NCI-H526 (cell line): Measurements from ENCODE around the gene TUBB4A.

Source experiments
- DNase-seq, 2 experiments: peaks; one replicate each; lab custom pipeline; 2025; lab: John Stamatoyannopoulos, UW

TUBB4A gene

DNA sequence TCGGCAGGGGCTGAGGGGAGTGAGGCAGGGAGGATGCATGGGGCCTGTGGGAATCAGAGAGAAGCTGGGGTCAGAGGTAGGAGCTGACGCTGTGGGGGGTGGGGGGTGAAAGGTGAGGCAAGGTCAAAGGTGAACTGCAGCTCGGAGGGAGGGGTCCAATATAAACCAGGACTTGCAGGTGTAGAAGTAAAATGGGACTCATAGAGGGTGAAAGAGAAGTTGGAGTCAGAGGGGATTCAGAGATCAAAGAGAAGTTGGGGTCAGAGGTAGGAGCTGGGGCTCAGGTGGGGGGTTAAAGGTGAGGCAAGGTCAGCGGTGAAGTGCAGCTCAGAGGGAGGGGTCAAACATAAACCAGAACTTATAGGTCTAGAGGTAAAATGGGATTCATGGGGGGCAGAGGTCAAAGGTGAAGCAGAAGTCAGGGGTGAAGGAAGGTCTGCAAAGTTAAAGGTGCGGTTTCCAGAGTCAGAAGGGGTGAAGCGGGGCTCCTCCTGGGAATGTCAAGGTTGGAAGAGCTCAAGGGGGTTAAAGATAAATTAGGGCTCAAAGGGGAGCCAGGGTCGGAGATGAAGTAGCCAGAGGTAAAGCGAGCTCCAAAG is 7.6 kb downstream of the TUBB4A start:
- no peak for DNase-seq

DNA sequence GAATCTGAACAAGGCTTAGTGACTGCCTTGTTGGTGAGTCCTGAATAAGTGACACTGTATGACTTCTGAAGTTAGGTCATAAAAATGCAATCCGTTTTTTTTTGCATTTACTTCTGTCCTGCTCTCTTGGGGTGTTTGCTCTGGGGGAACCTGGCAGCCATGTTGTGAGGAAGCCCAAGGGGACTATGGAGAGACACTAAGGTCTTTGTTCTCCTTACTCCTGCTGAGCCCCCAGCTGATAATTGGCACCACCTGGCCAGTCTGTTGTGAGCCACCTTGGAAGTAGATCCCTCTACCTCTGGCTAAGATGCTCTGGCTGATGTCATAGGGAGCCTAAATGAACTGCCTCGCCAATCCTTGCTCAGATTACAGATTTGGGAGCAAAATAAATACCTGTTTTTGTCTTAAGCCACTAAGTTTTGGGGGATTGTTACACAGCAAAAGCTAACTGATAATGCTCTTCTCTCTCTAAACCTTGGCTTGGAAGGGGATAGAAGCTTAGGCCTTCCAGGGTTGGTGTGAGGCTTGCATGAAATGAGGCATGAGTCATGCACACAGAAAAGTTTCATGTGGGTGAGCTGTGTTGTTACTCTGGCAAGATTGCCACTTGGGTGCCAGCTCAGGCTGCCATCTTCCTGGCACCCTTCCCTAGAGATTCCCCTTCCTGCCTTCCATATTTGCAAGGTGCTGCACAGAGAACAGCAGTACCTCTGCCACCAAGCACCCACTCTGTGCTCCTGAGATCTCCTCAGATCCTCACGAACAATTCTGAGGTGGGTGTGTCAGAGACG is 10.1 kb downstream of the TUBB4A start:
- no peak for DNase-seq

DNA sequence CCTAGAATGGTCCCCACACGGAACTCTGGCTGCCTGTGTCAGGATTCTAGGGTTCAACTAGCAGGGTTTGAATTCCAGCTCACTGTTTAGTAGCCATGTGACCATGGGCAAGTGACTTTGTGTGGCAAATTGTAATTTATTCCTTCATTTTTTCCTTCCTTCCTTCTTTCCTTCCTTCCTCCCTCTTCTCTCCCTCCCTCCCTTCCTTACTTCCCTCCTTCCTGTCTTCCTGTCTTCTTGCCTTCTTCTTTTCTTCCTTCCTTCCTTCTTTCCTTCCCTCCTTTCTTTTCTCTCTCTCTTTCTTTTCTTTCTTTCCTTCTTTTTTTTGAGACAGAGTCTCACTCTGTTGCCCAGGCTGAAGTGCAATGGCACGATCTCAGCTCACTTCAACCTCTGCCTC is 12.0 kb downstream of the TUBB4A start:
- no peak for DNase-seq

DNA sequence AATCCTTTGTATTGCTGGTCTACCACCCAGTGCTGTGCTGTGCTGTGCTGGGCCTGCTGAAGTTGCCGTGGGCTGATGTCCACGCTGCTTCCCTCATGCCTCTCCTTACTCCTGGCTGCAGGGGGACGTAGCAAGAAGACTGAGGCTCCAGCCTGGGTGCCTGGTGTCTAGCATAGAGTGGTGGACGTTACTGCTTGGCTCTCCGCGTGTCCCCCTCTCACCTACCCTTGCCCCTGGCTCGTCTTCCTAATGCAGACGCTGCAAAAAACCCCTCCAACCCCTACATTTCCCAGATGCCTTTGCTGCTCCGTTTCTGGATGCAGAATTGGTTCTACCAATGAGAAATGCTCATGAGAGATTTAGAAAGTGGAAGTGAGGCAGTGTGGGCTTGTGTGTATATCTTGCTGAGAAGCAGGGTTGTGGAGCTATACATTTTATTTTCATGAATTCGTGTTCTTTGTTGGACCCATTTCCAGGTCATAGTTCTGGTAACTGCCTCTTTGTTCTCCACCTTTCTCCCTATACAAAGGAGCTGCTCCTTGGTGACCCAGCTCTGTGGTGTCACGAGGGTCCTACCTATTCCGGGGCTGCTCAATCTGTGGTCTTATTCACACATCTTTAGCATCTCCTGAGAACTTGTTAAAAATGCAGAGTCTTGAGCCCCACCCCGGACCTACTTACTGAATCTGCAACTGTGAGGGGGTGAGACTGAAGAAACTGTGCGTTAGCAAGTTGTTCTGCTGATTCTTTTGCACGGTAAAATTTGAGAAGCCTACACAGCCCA is 12.6 kb downstream of the TUBB4A start:
- no peak for DNase-seq

DNA sequence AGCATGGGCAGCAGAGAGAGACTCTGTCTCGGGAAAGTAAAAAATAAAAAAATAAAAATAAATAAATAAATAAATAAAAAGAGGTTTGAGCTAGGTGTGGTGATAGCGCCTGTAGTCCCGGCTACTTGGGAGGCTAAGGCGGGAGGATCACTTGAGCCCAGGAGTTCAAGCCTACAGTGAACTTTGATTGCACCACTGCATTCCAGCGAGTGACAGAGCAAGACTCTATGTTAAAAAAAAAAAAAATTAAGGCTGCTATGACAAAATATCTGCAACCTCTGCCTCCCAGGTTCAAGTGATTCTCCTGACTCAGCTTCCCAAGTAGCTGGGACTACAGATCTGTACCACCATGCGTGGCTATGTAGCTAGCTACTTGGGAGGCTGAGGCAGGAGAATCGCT is 17.3 kb downstream of the TUBB4A start:
- DNase-seq: no peak

DNA sequence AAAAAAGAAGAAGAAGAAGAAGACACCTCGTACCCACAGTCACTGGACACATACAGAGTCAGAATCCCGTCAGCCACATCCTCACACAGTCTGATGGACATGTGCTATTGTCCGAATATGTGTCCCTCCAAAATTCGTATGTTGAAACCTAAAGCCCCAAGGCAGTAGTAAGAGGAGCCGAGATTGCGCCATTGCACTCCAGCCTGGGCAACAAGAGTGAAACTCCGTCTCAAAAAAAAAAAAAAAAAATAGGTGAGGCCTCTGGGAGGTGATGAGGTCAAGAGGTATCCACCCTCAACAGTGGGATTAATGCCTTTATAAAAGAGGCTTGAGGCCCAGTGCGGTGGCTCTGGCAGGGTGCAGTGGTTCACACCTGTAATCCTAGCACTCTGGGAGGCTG is 17.9 kb downstream of the TUBB4A start:
- DNase-seq: no peak

DNA sequence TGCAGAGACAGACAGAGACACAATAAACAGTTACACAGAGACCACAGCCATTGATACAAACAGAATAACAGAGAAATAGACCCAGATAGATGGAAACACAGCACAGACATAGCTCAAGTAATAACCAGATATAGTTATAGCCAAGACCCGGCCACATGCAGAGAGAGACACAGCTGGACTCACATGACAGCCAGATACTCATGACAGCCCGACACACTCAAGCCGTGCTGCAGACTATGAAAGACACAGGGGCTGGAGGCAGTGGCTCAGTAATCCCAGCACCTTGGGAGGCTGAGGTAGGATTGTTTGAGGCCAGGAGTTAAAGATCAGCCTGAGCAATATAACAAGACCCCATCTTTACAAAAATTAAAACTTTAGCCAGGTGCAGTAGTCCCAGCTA is 18.9 kb downstream of the TUBB4A start:
- no peak for DNase-seq

DNA sequence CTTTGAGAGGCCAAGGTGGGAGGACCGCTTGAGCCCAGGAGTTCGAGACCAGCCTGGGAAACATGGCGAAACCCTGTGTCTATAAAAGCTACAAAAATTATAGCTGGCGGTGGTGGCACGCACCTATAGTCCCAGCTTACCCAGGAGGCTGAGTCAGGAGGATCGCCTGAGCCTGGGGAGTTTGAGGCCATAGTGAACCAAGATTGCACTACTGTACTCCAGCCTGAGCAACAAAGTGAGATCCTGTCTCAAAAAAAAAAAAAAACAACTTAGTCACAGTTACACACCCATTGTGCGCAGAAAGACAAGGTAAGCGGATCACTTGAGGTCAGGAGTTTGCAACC is 19.8 kb downstream of the TUBB4A start:
- DNase-seq: no peak

DNA sequence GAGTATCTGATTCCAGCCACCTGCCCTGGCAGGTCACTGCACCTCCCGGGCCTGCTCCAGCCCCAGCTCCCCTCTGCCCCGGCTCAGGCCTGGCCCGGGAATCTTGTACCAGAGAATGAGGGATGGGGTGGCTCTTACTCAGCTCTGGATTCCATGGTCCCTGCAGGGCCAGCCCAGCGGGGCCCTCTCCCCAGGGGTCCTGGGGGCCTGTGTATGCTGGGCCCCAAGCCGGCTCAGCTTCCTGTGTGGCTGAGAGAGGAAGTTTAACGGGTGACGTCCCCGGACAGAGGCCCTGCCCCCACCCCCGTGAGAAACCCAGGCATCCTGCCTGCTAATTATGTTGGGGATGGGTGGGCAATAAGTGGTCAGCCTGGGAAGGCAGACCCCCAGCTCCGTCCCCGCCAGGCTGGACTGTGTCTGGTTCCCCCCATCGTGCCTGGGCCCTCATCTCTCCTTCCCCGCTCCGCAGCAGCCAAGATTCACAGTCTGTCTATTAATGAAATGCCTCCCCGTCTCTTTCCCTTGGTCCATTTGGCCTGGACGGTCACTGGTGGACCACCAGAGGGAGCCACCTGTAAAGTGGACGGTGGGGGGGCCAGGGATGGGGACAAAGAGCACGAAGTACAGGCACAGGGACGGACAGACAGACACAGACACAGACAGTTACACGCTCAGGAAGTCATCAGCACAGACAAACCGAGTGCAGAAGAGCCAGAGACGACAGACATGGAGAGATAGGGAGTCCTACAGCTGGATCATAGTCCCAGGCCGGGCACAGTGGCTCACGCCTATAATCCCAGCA is 20.4 kb downstream of the TUBB4A start, which contains the start of gene DENND1C:
TSS of gene DENND1C (minus strand) at position 247 of the 802 bp plus-strand sequence. CDS start at position 155, 92 bp downstream.
- DNase-seq: peak in 1 of 2 experiments; percentile 3

DNA sequence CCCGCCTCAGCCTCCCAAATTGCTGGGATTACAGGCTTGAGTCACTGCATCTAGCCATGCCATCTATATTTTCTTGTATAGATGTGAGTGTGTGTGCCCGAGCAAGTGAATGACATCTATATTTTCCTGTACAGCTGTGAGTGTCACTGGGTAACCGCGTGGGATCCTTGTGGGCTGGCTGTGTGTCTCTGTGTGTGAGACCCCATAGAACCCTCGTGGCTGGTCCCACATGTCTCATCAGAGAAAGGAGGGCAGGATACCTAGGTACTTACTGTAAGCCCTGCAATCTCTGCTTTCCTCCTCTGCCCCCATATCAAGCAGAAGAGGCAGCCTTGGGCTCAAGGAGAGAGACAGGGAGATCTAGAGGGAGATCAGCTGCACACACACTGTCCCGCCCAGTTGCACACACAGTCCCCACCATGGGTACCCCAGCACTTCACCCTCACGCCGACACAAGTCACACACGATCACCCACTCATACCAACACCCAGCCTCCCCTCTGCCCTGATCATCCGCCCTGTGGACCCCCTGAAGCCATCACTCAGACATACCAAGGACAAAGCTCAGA is 21.2 kb downstream of the TUBB4A start:
- DNase-seq: no peak

DNA sequence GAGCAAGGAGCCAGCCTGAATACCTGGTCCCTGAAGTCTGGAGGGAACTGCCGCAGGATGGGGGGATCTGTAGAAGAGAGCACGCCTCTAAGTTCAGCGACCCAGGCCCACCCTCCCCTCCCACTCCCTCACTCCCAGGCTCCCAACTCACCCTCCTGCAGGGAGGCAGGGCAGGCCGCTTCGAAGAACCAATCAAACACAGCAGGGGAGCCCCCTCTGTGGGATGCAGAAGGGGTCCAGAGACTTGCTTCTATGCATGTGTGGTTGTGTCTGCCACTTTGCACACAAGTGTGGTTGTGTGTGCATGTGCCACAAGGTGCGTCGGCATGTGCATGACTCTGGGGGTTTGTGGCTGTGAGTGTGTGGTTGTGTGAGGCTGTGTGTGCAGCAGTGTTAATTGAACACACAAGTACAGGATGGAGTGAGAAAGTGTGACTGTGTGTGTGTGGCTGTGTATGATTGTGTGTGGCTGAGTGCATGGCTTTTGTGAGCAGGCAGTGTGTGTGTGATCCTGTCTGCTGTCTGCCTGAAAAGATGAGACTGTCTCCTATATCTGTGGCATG is 22.2 kb downstream of the TUBB4A start:
- DNase-seq: no peak

DNA sequence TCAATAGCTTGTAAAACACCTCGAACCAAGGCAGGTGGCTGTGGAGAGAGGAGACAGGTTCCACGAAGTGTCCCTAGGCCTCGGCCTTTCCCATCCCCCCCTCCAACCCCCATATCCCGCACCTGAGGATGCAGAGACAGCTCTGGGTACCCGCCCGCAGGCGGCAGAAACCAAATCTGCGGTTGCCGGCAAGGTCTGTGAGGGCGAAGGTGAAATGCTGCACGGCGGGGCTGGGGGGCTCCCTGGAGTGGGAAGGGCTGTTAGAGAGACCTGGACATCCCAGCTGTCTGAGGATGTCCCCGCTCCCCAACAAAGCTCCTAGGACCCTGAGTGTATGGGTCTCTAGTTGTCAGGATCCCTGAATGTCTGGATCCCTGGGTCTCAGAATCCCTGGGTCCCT is 23.3 kb downstream of the TUBB4A start:
- DNase-seq: no peak

DNA sequence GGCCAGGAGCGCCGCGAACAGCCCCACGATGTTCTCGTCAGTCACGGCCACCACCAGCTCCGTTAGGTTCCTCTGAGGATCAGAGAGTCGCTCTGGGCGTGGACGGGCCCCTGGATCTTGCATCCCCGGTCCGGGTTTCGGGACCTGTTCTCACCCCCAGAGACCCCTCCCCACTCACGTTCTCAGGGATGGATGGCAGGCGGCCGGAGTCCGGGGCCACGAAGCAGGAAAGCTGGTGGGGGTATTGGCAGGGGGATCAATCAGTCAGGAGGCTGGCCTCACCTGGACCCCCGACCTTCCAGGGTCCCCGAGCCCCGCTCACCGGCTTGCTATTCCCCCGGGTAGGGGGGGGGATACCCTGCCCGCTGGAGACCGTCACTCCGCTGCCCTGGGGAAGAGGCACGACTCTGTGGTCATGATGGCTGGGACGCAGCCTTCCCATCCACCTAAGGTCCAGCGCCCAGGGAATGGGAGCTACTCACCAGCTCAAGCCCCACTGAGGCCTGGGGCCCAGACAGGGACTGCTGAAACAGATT is 25.1 kb downstream of the TUBB4A start:
- no peak for DNase-seq

DNA sequence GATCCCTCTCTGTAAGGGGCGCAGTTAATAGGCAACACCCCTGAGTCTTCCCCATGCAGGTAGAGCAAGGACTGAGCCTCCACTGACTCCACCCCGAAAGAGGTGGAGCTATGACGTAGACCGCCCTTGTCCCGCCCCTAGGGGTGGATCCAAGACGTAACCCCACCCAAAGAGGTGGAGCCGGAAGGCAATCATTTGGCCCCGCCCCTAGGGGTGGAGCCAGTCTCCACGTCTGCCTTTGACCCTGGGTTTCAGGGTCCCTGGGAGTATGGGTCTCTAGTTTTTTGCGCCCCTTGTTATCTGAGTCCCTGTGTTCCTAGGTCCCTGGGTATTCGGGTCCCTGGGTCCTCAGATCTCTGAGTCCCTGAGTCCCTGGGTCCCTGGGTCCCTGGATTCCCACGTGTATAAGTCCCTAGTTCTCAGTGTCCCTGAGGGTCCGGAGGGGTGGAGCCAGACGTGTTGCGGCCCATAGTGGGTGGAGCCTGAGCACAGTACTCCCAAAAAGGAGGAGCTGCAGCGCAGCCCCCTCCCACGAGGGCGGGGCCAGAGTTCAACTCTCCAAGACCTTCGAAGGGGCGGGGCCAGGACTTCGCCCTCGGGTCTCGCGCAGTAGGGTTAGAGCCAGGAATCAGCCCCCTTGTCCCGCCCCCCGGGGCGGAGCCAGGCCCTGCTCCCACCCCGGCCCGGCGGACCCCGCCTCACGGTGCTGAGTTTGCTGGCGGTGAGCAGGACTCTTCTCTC is 25.8 kb downstream of the TUBB4A start:
- DNase-seq: peak; percentile 85 to 96

DNA sequence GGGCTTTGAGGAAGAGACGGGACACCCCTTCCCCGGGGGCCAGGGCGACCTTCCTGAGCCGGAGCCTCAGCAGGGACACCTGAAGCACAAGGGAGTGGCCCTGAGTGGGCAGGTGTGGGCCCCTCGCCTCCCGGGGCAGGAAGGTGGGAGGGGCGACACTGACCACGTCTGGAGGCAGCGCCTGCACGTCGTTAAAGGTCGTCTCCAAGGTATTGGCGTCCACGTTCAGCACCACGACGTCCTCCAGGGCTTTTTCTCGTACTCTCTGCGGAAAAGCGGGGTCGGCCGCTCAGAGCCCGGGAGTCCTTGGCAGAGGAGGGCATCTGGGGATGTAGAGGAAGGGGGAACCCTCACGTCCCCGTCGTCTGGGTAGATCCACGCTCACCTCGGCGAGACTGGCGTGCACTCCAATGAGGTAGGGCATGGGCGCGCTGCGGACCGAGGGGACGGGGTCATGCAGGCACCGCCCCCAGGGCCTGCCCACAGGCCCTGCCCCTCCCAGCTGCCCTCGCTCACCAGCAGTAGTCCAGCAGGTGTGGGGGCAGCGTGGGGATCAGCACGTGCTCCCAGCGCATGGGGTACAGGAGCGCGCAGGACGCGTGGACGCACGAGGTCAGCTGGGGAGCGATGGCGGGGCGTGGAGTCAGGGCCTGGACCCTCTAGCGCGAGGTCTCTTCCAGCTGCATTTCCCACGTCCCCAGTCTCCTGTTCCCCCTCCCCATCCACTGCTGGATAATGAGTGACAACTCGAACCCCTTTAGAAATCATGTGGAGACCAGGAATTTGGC is 26.6 kb downstream of the TUBB4A start:
- no peak for DNase-seq

DNA sequence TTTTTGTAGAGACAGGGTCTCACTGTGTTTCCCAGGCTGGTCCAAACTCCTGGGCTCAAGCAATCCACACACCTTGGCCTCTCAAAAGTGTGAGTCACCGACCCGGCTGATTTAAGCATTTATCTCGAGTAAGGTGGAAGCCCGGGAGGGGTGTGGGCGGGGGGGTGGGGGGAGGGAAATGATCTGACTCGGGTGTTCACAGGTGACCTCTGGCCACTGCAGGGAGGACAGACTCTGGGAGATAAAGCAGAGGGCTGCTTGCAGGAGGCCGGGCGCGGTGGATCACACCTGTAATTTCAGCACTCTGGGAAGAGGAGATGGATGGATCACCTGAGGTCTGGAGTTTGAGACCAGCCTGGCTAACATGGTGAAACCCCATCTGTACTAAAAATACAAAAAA is 28.5 kb downstream of the TUBB4A start:
- DNase-seq: no peak

DNA sequence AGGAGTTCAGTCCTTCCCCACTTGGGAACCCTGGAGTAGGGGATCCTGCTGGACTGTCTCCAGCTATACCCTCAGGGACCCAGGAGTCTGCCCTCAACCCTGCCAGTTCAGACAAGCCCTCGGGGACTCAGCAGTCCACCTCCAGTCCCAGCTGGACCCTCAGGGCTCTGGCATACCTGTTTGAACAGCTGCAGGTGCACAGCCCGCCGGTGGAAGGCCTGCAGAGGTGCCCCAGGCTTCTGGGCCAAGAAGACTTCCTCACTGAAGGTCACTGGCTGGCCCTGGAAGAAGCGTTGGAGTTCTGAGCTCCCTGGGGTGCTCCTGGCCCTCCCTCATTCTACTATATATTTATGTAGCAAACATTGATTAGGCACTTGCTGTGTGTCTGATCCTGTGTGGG is 29.4 kb downstream of the TUBB4A start:
- no peak for DNase-seq

DNA sequence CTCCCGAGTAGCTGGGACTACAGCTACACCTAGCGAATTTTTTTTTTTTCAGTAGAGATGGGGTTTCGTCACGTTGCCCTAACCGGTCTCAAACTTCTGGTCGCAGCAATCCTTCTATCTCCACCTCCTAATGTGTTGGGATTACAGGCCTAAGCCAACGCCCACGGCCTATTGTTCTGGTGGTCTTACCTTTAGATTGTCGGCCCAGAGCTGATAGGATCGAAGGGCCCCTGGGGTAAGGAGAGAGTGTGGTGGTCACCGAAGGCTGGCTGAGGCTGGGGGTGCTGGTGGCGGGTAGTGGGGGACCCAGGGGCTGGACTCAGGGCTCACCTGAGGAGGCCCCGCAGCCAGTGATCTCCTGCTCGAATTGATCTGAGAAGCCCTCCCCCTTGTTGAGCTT is 31.0 kb downstream of the TUBB4A start:
- no peak for DNase-seq

DNA sequence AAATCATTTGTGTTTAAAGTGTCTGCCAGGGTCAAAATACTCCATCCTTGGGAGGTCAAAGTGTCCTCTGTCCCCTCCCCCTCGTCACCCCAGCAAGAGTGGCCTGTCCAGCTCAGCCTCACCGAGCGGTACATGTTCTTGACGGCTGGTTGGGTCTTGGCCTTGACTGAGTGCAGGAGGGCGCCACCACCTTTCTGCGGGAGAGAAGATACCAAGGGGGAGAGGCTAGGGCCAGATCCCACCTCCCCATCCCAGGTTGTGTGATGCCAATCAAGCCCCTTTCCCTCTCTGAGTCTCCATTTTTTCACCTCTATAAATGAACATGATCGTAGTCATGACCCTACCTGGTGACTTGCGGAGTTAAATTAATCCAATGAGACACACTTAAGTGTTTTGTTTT is 31.9 kb downstream of the TUBB4A start:
- DNase-seq: no peak

DNA sequence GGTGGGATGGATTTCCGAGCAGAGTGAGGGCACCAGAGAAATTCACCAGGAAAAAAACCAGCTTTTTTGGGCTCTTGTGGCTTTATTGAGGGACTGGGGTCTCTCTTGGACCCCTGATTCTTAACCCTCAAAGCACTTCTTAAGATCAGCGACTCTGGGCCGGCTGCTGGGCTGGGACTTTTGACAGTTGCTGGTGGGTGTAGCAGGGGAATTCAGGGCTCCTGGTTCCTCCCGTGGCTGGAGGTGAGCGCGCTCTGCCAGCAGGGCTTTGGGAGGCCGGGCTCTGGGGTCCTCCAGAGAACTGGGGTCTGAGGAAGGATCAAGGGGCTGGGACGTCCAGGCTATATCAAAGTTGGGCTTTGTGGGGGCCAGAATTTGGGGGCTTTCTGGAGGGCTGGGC is 34.7 kb downstream of the TUBB4A start:
- DNase-seq: no peak
